Measurements from ENCODE around the gene ACSF3.

DNA sequence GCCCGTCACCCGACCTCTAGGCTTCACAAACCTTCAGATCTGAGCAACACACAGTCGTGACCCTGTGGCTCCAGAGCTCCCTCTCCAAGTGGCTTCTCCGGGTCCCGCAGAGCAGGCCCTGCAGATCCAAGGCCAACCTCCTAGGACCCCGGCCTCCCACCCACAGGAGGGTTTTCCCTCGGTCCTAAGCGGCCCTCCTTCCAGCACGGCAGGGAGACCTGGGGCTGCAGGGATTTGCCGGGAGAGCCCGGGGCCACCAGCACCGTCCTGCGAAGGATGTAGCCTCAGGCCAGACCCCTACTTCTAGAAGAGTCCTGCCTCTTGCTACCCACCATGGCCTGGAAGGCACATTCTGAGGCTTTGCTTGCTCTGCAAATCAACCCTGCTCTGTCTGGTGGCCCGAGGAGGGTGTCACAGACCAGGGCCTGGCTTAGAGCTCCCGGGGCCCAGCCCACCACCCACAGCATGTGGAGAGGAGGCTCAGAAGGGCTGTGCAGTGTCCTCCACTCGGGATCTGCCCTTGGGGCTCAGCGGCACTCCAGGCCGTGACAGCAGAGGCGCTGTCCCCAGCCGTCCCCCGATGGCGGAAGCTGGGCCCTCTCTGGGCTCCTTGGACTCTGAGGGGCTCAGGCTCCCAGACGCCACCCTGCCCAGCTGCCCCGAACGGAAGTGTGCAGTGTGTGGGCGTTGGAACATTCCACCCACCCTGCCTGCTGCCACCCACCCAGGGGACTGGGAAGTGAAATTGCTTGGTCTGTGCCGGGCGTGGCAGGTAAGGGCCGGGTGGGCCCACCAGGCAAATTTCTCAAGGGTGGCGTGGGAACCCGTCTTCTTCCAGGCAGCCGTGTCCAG is 28.8 kb upstream of the ACSF3 start:
- TF ChIP-seq, protein P1, sequence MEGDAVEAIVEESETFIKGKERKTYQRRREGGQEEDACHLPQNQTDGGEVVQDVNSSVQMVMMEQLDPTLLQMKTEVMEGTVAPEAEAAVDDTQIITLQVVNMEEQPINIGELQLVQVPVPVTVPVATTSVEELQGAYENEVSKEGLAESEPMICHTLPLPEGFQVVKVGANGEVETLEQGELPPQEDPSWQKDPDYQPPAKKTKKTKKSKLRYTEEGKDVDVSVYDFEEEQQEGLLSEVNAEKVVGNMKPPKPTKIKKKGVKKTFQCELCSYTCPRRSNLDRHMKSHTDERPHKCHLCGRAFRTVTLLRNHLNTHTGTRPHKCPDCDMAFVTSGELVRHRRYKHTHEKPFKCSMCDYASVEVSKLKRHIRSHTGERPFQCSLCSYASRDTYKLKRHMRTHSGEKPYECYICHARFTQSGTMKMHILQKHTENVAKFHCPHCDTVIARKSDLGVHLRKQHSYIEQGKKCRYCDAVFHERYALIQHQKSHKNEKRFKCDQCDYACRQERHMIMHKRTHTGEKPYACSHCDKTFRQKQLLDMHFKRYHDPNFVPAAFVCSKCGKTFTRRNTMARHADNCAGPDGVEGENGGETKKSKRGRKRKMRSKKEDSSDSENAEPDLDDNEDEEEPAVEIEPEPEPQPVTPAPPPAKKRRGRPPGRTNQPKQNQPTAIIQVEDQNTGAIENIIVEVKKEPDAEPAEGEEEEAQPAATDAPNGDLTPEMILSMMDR (IDR thresholded peaks at IDR 0.05): no peak
- TF ChIP-seq EP300 (IDR thresholded peaks at IDR 0.05): no peak

All from upper lobe of left lung (tissue), 4 donors.